ENCODE results near the gene ST7. TPM values are rescaled to one million over a fixed set of nuclear protein-coding genes. Genes with fewer than 3 reads are reported as not detected.
A peak's percentile ranks its signal among the peaks of the same experiment; 100 is the strongest.

The ST7 gene
- total RNA-seq, 1 experiment from 2014 or later = 12.9 TPM

GRCh38 chr7:117061751-117062150, 108.5 kb downstream of the ST7 start:
- Histone ChIP-seq H3K79me1 (ENCODE audit: insufficient read depth, low read depth, low read length, poor library complexity, severe bottlenecking) (no peaks in the 10 kb centered on the region), H2AFZ (ENCODE audit: low read length) (no peak overlapping the region), H3K23me2 (ENCODE audit: insufficient read length, low read depth, low read length, poor library complexity, severe bottlenecking) (no peaks in the 10 kb centered on the region), H3K4me2 (ENCODE audit: insufficient read depth, insufficient read length, low read length) (no peak overlapping the region), H3K9ac (ENCODE audit: extremely low read depth, insufficient read length, low read length) (no peak overlapping the region), H2BK12ac (ENCODE audit: insufficient read length, low read depth, low read length) (no peak overlapping the region), H4K5ac (ENCODE audit: insufficient read length, low read depth, low read length) (no peak overlapping the region), H3K79me2 (ENCODE audit: insufficient read depth, low read length) (no peaks in the 10 kb centered on the region), H4K91ac (ENCODE audit: insufficient read length, low read depth, low read length) (no peak overlapping the region), H3K56ac (ENCODE audit: insufficient read length, low read depth, low read length) (no peak overlapping the region), H2BK20ac (ENCODE audit: low read depth, low read length, poor library complexity, severe bottlenecking) (no peak overlapping the region), H2BK15ac (ENCODE audit: low read depth, low read length) (no peak overlapping the region), H3K14ac (ENCODE audit: insufficient read depth, low read length) (no peak overlapping the region), H3K27me3 (ENCODE audit: insufficient read depth, low read length) (no peaks in the 10 kb centered on the region), H3K4ac (ENCODE audit: low read depth, low read length) (no peak overlapping the region), H2BK120ac (ENCODE audit: low read depth, low read length, poor library complexity, severe bottlenecking) (no peak overlapping the region), H3T11ph (ENCODE audit: low read length) (no peak overlapping the region), H3K18ac (ENCODE audit: insufficient read length, low read depth, low read length) (no peak overlapping the region), H3K4me1 (ENCODE audit: insufficient read depth, low read length) (no peaks in the 10 kb centered on the region), H2AK5ac (ENCODE audit: insufficient read length, low read length) (no peak overlapping the region), H2BK5ac (ENCODE audit: insufficient read length, low read length) (no peak overlapping the region), H3K27ac (ENCODE audit: insufficient read length, low read depth, low read length) (no peak overlapping the region), H3K23ac (ENCODE audit: insufficient read length, low read depth, low read length) (no peak overlapping the region), H4K8ac (replicated peaks; ENCODE audit: insufficient read length, low read depth, low read length) (no peak overlapping the region), H4K20me1 (ENCODE audit: control insufficient read depth, insufficient read depth, insufficient read length) (no peaks in the 10 kb centered on the region), H3K9me3 (ENCODE audit: control insufficient read depth, low read depth, low read length) (no peaks in the 10 kb centered on the region)
- peak overlapping the region in 1 of 3 experiments; percentile 87; a peak in 2 of 7 replicates for H3K27ac Mint-ChIP-seq
- H3K36me3 Mint-ChIP-seq (ENCODE audit: insufficient read depth in 1 of 3, low read depth in 3 of 3) = no peaks in the 10 kb centered on the region
- no peak for DNase-seq
- H3K27me3 Mint-ChIP-seq (ENCODE audit: low read depth) = no peaks in the 10 kb centered on the region
- no peaks in the 10 kb centered on the region for H3K9me3 Mint-ChIP-seq
- H3K4me1 Mint-ChIP-seq = peaks cover 15 to 18% of the 10 kb centered on the region in 2 experiments
- no peak overlapping the region for H3K4me3 Mint-ChIP-seq
- TF ChIP-seq, protein P1, sequence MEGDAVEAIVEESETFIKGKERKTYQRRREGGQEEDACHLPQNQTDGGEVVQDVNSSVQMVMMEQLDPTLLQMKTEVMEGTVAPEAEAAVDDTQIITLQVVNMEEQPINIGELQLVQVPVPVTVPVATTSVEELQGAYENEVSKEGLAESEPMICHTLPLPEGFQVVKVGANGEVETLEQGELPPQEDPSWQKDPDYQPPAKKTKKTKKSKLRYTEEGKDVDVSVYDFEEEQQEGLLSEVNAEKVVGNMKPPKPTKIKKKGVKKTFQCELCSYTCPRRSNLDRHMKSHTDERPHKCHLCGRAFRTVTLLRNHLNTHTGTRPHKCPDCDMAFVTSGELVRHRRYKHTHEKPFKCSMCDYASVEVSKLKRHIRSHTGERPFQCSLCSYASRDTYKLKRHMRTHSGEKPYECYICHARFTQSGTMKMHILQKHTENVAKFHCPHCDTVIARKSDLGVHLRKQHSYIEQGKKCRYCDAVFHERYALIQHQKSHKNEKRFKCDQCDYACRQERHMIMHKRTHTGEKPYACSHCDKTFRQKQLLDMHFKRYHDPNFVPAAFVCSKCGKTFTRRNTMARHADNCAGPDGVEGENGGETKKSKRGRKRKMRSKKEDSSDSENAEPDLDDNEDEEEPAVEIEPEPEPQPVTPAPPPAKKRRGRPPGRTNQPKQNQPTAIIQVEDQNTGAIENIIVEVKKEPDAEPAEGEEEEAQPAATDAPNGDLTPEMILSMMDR (conservative IDR thresholded peaks at IDR 0.05) = no peak
